DOHH2 (cell line): ENCODE results near the gene AXIN2.

ENCODE experiments used
- H3F3A ChIP-seq: fragments of 200-600 bp; sonication (generic), shearing (Covaris generic); 2 replicates; pipeline ENCODE4 v1.6.0; 2016; ENCODE audit warnings: antibody characterized with exemption, mild to moderate bottlenecking; ENCODE audit not compliant: control insufficient read depth, insufficient read depth
- H3K27ac ChIP-seq: fragments of 200-600 bp; sonication (generic); 2 replicates; pipeline ENCODE4 v1.5.1; 2014; ENCODE audit warnings: low read depth, mild to moderate bottlenecking, low read length, moderate library complexity
- H3K27me3 ChIP-seq: fragments of 200-600 bp; sonication (generic); 2 replicates; pipeline ENCODE4 v1.6.1; 2014; ENCODE audit warnings: mild to moderate bottlenecking, low read length, mixed read lengths; ENCODE audit not compliant: control insufficient read depth
- H3K36me3 ChIP-seq: fragments of 200-600 bp; sonication (generic); 2 replicates; pipeline ENCODE4 v1.6.1; 2014; ENCODE audit warnings: mild to moderate bottlenecking, low read length, moderate library complexity, mixed read lengths; ENCODE audit not compliant: control insufficient read depth
- H3K4me1 ChIP-seq: fragments of 200-600 bp; sonication (generic); 2 replicates; pipeline ENCODE4 v1.6.1; 2014; ENCODE audit warnings: mild to moderate bottlenecking, low read length, mixed read lengths; ENCODE audit not compliant: control insufficient read depth
- H3K4me2 ChIP-seq: fragments of 200-600 bp; sonication (generic); 2 replicates; pipeline ENCODE4 v1.6.0; 2014; ENCODE audit warnings: mild to moderate bottlenecking, low read length, moderate library complexity
- H3K4me3 ChIP-seq: fragments of 200-600 bp; sonication (generic); 2 replicates; pipeline ENCODE4 v1.5.1; 2014; ENCODE audit warnings: mild to moderate bottlenecking, low read length, mixed read lengths
- H3K79me2 ChIP-seq: fragments of 200-600 bp; sonication (generic); 2 replicates; pipeline ENCODE4 v1.6.1; 2014; ENCODE audit warnings: mild to moderate bottlenecking, low read length, mixed read lengths; ENCODE audit not compliant: control insufficient read depth
- H3K9me2 ChIP-seq: fragments of 200-600 bp; sonication (generic); replicated peaks from 2 replicates; pipeline ENCODE4 v1.6.1; 2014; ENCODE audit warnings: mild to moderate bottlenecking, low read length, mixed read lengths; ENCODE audit not compliant: control insufficient read depth
- H3K9me3 ChIP-seq: fragments of 200-600 bp; sonication (generic); 2 replicates; pipeline ENCODE4 v1.6.1; 2014; ENCODE audit warnings: antibody characterized with exemption, low read length, mixed read lengths; ENCODE audit not compliant: control insufficient read depth, insufficient read depth
- H4K20me1 ChIP-seq: fragments of 200-600 bp; sonication (generic); 2 replicates; pipeline ENCODE4 v1.6.0; 2014; ENCODE audit warnings: low read depth, mild to moderate bottlenecking, antibody characterized with exemption, low read length, moderate library complexity; ENCODE audit not compliant: control insufficient read depth, insufficient read depth
- EZH2phosphoT487 ChIP-seq: fragments of 200-600 bp; sonication (generic); IDR thresholded peaks from 2 replicates; pipeline ENCODE4 v1.6.1; 2017; ENCODE audit warnings: borderline replicate concordance, mild to moderate bottlenecking, antibody characterized with exemption, low read length, moderate library complexity, mixed read lengths
- TF ChIP-seq, protein P1 (sequence below): fragments of 200-600 bp; sonication (generic); IDR thresholded peaks from one replicate; pipeline ENCODE4 v1.5.1; 2014; ENCODE audit warnings: antibody characterized with exemption, mild to moderate bottlenecking, low read depth, low read length; ENCODE audit not compliant: poor library complexity, severe bottlenecking

AXIN2 gene

DNA sequence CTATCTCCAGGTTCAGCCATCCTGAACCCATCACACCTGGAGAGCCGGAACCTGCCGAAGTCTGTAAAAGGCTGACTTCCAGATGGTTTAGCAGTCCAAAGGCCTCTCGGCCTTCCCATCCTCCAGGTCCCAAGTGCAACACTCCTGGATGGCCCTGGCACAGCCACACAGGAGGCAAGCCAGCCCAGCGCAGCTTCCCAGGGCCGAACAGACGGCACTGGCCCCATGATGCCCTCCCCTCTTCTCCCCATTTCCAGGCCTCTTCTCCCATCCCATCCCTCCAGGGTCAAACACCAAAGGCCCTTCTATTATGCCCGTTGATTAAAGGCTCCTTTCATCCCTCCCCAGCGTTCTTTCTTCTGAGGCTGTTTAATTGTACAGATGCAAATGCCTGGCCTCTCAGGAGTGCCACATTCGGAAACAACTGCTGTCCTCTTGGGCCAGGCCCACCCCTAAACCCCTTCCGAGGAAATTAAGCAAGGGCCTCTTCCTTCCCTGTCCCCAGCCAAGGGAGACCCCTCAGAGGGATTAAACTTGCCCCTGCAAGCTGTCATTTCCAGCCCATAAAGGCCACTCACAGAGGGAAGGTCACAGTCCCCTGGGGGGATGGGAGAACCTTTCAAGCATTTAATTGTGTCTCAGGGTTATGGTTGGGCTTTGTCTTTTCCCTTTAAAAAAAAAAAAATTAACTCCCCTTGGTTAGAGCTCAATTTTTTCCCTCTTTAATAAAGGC is 30.8 kb downstream of the AXIN2 start:
- H3K4me2 ChIP-seq = no peak overlapping the region
- H3K4me1 ChIP-seq = no peaks in the 10 kb centered on the region
- H3K9me3 ChIP-seq = no peaks in the 10 kb centered on the region
- TF ChIP-seq, protein P1, sequence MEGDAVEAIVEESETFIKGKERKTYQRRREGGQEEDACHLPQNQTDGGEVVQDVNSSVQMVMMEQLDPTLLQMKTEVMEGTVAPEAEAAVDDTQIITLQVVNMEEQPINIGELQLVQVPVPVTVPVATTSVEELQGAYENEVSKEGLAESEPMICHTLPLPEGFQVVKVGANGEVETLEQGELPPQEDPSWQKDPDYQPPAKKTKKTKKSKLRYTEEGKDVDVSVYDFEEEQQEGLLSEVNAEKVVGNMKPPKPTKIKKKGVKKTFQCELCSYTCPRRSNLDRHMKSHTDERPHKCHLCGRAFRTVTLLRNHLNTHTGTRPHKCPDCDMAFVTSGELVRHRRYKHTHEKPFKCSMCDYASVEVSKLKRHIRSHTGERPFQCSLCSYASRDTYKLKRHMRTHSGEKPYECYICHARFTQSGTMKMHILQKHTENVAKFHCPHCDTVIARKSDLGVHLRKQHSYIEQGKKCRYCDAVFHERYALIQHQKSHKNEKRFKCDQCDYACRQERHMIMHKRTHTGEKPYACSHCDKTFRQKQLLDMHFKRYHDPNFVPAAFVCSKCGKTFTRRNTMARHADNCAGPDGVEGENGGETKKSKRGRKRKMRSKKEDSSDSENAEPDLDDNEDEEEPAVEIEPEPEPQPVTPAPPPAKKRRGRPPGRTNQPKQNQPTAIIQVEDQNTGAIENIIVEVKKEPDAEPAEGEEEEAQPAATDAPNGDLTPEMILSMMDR = no peak
- no peak for TF ChIP-seq EZH2phosphoT487
- no peak overlapping the region for H3K27ac ChIP-seq
- no peak overlapping the region for H3K4me3 ChIP-seq
- no peaks in the 10 kb centered on the region for H3K27me3 ChIP-seq
- no peaks in the 10 kb centered on the region for H3F3A ChIP-seq
- H3K9me2 ChIP-seq = no peaks in the 10 kb centered on the region
- H3K36me3 ChIP-seq = no peaks in the 10 kb centered on the region
- no peaks in the 10 kb centered on the region for H3K79me2 ChIP-seq
- no peaks in the 10 kb centered on the region for H4K20me1 ChIP-seq

DNA sequence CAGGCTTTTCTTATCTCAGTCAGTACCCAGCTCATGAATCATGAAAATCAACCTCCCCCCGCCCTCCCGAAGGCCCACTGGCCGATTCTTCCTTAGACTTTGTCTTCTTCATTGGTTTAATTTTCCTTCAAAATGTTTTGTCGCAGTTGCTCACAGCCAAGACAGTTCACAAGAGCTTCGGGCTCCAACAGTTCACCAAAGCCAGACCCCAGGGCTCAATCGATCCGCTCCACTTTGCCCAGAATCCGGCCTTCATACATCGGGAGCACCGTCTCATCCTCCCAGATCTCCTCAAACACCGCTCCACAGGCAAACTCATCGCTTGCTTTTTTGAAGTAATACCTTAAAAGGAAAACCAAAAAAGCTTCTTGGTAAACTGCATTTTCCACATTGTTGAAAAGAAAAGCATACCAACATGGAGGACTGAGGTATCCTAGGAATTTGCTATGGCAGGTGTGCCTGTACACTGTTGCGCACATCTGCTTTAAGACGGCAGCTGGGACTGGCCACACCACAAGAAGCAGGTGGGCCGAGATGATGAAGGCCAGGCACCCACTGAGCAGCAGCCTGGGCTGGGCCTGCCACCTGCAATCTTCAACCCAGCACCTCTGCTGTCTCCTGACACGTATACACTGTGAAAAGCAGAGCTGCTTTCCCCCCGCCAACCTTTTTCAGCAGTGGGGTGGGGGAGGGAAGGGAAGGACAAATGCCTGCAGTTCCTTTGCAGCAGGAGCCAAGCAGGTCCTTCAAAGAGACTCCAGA is 31.5 kb downstream of the AXIN2 start:
- no peak overlapping the region for H3K4me2 ChIP-seq
- no peaks in the 10 kb centered on the region for H3K27me3 ChIP-seq
- TF ChIP-seq EZH2phosphoT487 = no peak
- TF ChIP-seq, protein P1 = no peak
- H3K36me3 ChIP-seq = no peaks in the 10 kb centered on the region
- no peaks in the 10 kb centered on the region for H3K4me1 ChIP-seq
- H3K9me3 ChIP-seq = no peaks in the 10 kb centered on the region
- no peak overlapping the region for H3K27ac ChIP-seq
- no peaks in the 10 kb centered on the region for H3K79me2 ChIP-seq
- H3K4me3 ChIP-seq = no peak overlapping the region
- no peaks in the 10 kb centered on the region for H4K20me1 ChIP-seq
- H3F3A ChIP-seq = no peaks in the 10 kb centered on the region
- no peaks in the 10 kb centered on the region for H3K9me2 ChIP-seq

DNA sequence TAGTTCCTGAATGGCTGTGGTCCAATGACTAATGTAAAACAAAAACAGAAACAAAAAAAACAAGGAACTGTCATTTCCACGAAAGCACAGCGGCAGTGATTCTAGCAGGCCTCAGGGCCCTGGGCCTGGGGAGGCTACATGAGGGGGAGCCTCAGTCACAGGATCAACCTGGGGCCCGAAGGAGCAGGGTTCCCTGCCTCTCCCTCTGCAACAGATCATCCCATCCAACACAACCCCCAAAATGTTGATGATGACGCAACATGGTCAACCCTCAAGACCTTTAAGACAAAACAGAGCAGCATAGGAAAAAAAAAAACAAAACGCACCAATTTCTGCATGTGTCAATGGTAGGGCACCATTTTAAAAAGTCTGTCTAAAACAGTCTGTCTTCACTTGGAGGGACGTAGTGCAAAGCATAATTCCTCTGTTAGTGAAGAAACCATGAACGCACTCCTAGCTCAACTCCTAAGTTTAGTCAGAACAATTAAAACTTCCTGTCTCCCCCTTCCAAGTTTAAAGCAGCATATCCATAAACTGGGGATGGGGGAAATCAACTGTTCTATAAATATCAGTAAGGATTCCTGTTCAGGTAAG is 32.3 kb downstream of the AXIN2 start:
- no peaks in the 10 kb centered on the region for H3F3A ChIP-seq
- no peak overlapping the region for H3K4me3 ChIP-seq
- TF ChIP-seq, protein P1 = no peak
- no peak for TF ChIP-seq EZH2phosphoT487
- no peaks in the 10 kb centered on the region for H3K9me2 ChIP-seq
- H3K4me1 ChIP-seq = no peaks in the 10 kb centered on the region
- H3K79me2 ChIP-seq = no peaks in the 10 kb centered on the region
- H3K36me3 ChIP-seq = no peaks in the 10 kb centered on the region
- H3K9me3 ChIP-seq = no peaks in the 10 kb centered on the region
- no peak overlapping the region for H3K27ac ChIP-seq
- H4K20me1 ChIP-seq = no peaks in the 10 kb centered on the region
- no peaks in the 10 kb centered on the region for H3K27me3 ChIP-seq
- H3K4me2 ChIP-seq = no peak overlapping the region
